NCI-H2171 (cell line): Measurements from ENCODE around the gene SNRPA1.

ENCODE experiments used
- DNase-seq: peaks from one replicate; lab custom pipeline; 2025; lab: John Stamatoyannopoulos, UW

Gene SNRPA1

DNA sequence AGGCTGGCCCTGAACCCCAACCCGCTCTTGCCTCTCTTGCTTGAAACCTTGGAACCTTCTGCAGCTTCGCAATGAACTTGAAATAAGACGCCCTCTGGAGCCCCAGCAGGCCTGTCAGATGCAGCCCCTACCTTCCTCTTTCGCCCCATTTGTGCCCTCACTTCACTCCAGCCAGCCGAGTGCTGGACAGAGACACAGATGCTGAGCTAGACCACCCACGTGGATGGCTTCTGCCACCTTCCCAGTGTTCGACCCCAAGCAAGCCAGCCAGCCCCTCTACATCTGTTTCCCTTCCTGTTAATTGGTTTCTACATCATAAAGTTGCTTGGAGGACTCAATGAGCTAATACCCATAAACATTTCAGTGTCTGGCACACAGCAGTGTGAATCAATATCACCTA is 23.8 kb upstream of the SNRPA1 start:
- DNase-seq = no peak

DNA sequence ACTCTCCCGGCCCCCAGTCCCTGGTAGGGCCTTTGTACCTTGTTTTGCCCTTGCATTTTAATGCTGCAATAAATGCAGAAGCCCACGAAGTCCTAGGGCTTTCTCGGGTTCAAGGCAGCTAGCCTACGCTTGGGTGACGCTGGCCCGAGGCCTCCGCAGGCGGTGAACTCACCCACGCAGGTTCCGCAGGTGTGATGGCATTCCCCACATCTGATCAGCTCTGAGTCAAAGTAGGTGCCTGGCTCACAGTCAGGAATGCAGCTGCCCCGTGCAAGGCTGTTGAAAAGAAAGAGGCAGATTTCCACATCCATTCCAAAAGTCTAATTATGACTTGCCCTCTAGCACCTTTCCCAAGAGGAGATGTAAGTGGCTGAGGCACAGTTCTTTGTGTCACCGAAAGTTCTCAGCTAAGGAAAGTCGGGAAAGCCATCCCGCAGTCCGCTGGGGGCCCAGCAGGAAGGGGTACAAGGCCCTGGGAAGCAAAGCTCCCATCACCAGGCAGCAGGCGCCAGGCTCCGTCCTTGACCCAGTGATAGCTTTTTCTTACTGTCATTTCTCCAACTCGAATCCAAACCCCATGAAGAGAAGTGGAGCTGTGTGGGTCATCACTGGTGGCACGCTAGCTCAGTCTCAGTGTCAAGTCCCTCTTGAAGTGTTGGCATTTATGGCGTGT is 23.2 kb upstream of the SNRPA1 start:
- DNase-seq = no peak

DNA sequence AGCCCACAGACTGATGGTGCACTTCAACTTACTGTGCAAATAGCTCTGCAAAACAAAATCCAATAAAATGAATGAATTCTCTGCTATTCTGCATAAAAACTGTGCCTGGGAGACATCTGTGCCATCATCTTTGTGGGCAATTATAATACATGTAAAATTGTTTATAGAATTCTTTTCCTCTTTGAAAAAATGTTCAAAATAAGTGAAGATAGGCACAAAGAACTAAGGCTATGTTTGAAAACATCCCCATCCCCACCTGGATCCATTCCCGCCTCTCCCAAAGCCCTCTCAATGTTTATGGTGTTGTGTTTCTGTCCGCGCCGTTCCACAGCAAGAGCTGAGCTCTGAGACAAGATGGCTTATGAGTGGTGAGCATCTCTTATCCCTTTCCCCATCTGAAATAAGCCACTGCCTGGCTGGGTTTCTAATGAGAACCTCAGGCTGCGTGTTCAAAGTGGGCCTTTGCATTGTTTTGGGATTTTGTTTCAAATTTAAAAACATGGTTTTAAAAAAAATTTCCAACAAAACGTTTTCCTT is 22.4 kb upstream of the SNRPA1 start:
- no peak for DNase-seq

- no peak for DNase-seq
Observed at GRCh38 chr15:101316529-101316928, 21.5 kb upstream of the SNRPA1 start.

- no peak for DNase-seq
Observed at GRCh38 chr15:101315736-101316135, 20.7 kb upstream of the SNRPA1 start.

- DNase-seq = no peak
Observed at GRCh38 chr15:101314336-101315125, 19.5 kb upstream of the SNRPA1 start.

DNA sequence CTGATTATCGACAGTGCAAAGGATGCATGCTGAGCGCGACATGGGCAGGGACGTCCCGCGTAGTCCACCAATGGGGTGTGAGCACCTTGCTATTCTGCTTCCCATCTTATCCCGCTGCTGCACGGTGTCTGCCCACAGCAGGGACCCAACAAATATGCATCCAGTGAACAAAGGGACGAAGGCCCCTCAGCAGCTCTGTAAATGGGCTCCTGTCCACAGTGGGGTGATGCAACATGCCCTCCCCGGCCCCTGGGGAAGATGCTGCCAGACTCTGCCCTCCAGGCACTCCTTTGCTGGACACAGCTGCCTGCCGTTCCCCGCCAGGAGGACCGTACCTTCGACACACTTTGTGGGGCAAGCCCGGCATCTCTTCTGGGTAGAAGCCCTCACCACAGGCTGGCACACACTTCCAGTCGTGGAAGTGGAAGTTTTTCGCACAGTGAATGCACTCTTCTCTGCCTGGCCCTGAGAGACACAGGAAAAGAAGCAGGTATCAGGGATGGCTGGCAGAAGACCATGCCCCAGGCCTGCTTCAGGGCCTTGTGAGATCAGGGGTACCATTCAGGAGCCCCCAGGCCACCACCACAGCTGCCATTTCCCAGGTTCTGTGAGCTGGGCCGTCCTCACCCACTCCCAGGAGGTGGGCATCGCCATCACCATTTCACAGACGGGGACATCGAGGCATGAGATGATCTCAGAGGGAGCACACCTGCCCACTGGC is 18.2 kb upstream of the SNRPA1 start:
- no peak for DNase-seq

DNA sequence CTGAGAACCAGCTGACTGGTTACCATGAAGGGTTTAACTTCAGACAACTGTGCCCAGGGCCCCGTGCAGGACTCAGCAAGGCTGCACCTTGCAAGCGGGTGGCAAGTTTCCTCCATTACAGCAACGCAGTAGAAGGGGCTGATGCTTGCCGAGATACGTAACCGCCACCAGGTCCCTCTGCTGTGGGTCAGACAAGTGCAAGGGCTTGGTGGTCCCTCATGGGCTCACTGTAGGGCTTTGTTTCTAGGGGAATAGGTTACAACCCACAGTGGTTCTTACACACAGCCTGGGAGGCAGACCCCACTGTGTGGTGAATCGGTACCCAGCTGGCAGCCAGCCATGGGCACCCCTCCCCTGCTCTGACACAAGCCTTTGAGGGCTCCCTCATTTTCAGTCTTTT is 15.5 kb upstream of the SNRPA1 start:
- DNase-seq = no peak

GRCh38 chr15:101310161-101310480 is 15.1 kb upstream of the SNRPA1 start:
- no peak for DNase-seq

DNA sequence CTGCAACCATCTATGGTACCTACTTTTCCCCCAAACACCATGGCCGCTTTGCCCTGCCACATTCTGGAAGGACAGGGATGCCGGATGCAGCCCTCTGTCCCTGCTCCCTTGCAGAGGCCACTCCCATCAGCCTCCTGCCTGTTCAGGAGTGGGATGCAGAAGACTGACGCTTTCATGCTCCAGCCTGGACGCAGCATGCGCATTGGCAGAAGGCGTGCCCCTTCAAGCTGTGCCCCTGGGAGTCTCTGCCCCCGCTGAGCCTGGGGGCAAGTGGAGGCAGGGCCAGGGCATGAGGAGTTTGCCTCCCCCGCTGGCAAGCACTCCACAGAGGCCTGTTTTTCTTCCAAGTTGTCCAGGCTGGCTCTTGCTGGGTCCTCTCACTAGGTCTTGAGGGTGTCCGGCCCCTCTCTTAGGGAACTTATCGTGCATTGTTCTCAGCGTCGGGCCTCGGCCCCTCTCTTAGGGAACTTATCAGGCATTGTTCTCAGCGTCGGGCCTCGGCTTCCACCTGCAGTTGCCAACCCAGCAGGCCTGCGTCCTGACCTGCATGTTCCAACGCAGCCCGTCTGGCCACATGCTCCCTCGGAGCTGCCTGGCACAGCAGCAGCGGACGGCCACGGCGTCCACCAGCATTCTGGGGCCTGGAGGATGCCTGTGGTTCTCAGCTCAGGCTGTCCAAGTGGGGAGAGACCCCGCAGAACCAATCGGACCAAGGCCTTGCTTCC is 14.6 kb upstream of the SNRPA1 start:
- no peak for DNase-seq

GRCh38 chr15:101308604-101309435 is 13.8 kb upstream of the SNRPA1 start:
- DNase-seq = no peak

DNA sequence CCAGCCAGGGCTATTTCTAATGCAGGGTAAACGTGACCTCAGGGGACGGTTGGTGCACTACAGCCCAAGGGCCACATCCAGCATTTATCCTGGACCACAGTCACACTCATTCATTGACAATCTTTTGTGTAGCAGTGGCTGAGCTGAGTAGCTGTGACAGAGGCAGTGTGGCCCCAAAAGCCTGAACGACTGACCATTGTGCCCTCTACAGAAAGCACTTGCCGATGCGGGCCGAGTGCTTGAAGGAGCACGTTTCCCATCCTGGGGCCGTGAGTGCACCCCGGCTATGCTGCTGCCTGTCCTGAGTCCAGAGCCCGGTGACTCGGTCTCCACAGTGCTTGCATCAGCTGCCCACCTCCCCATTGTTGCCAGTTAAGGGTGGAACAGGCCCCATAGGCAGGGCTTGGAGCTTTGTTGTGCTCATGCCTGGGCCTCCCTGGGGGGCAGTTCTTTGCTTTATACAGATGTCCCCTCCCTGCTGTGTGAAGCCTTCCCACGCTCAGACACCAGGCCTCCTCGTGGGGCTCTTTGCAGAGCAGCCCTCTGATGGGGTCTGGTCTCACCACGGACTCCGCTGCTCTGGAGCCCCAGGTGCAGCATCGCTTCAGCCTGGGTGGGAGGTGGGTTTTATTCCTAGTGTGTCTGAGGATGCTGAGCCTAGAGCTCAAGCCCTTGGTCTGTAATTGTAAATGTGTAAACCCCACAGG is 13.0 kb upstream of the SNRPA1 start:
- no peak for DNase-seq

DNA sequence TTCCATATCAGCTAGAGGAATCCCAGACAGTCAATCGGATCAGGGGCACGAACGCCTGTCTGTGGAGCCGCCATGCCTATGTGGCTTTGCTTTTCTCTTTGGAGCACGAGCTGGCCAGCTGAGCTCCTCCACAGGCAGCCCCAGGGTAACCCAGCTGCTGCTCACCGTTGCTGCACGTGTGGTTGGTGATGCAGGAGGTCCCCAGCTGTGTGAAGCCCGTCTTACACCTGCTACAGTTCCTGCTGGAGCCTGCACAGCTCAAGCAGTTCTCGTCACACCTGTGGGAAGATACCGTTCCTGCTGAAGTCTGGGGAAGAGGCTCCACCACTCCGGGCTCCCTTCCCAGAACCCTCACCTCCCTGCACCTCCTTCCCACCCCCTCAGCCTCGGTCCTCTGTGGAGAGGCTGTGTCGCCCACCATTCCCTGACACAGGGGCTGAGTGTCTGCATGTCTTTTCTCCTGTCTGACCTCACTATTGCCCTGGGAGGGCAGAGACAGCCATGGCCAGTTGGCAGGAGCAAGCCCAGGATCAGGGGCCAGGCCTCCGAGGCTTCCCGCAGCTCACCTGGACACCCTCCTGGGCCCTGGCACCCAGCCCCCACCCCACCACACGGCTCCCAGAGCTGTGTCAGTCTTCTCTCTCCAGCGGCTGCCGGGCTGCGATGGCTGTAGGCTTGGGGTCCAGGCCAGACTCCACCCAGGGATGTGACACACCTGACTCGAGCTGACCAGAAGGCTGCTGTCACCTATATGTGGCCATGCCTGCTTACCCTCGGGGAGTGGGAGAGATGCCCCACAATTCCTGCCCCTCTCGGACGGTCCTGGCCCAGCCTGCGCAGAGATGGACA is 12.2 kb upstream of the SNRPA1 start:
- peak; percentile 29 for DNase-seq

- no peak for DNase-seq
Observed at GRCh38 chr15:101306341-101307047, 11.4 kb upstream of the SNRPA1 start.

GRCh38 chr15:101305820-101306255 is 10.8 kb upstream of the SNRPA1 start:
- no peak for DNase-seq

DNA sequence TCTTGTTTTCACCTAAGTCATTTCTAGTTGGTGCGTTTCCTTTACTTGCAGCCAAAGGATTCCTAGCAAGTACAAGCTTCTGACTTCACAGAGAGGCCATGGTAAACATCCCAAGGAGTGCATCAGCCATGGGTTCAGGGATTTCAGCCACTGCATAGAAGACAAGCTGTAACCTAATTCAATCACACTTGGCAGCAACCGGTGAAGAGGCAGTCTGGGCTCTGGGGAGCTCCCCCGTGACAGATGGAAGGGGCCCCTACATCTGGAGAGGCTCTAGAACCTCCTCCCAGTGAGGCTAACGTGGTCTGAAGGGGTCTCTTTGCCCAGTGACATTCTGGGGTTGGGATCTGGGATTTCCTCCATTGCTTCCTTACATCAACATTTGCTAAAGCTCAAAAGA is 8.4 kb upstream of the SNRPA1 start:
- DNase-seq = no peak

DNA sequence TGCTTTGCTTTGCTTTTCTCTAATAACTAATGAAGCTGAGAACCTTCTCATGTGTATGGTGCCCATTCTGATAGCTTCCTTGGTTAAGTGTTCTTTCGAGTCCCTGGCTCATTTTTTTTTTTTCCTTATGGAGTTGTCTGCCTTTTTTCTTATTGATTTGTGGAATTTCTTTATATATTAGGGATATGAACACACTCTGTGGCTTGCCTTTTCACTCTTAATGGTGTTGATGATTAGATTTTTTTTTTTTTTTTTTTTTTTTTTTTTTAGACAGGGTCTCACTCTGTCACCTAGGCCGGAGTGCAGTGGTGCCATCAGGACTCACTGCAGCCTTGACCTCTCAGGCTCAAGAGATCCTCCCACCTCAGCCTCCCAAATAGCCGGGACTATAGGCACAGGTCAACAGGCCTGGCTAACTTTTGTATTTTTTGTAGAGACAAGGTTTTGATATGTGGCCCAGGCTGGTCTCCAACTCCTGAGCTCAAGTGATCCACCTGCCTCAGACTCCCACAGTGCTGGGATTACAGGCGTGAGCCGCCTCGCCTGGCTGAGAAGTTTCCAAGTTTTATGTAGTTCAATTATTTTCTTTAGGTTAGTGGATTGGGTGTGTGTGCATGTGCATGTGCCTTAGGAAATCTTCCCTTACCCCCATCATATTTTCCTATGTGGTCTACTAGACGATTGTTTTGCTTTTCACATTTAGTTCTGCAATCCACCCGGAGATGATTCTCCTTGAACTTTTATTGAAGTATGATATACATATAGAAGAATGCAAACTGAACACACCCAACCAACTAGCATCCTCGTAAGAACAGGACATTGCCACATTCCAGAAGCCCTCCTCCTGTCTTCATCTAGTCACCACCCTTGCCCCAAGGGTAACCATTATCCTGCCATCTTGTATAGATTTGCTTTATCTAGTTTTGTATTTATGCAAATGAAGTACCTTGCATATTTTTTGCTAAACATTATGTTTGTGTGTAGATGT is 1.7 kb upstream of the SNRPA1 start:
- no peak for DNase-seq
